Gastrocnemius medialis (tissue), 4 donors: ENCODE measurements around the gene PWP1. TPM values are rescaled to one million over a fixed set of nuclear protein-coding genes. Genes with fewer than 3 reads are reported as not detected.
"Not testable (repeated sequence)": the region's sequence is repeated elsewhere in the genome, so short reads cannot be mapped to it uniquely, and the experiment has no call there.

Source experiments
- ATAC-seq, 2 donors: fragments of 150-250 bp; one replicate each; pipeline ENCODE4 v1.9.1; 2016
- DNase-seq, 2 donors: peaks; one replicate each; pipeline ENCODE4 v3.0.0-alpha.2; 2019
- H3K27ac ChIP-seq, 4 donors: fragments of 200-600 bp; sonication (generic); 1 replicate in 1 of 4; 2 replicates in 3 of 4; pipeline ENCODE4 v1.5.1; 2016 to 2018; ENCODE audit warnings: mild to moderate bottlenecking in 2 of 4, moderate library complexity in 1 of 4
- H3K27me3 ChIP-seq, 3 donors: fragments of 200-600 bp; sonication (generic) in 2 of 3; 1 replicate in 1 of 3; 2 replicates in 2 of 3; pipeline versions ENCODE4 v1.5.1 to v1.6.0; 2016 to 2019; ENCODE audit warnings: mild to moderate bottlenecking in 1 of 3, moderate library complexity in 1 of 3
- H3K36me3 ChIP-seq, 2 donors: fragments of 200-600 bp; sonication (generic) in 1 of 2; one replicate each; pipeline ENCODE4 v1.5.1; 2017 to 2018
- H3K4me1 ChIP-seq, 2 donors: fragments of 200-600 bp; sonication (generic) in 1 of 2; one replicate each; pipeline ENCODE4 v1.5.1; 2016 to 2017; ENCODE audit warnings: mild to moderate bottlenecking in 2 of 2
- H3K4me3 ChIP-seq, 4 donors: fragments of 200-600 bp; sonication (generic) in 3 of 4; 1 replicate in 1 of 4; 2 replicates in 3 of 4; pipeline ENCODE4 v1.5.1; 2016 to 2019; ENCODE audit warnings: mild to moderate bottlenecking in 2 of 4
- H3K9me3 ChIP-seq, 3 donors: fragments of 200-600 bp; sonication (generic) in 2 of 3; 1 replicate in 1 of 3; 2 replicates in 2 of 3; pipeline ENCODE4 v1.5.1; 2016 to 2019
- POLR2A ChIP-seq, 2 donors: fragments of 450-650 bp; IDR thresholded peaks; one replicate each; pipeline ENCODE4 v1.6.1; 2017; ENCODE audit warnings: antibody characterized with exemption in 2 of 2, mild to moderate bottlenecking in 2 of 2, moderate library complexity in 2 of 2
- in situ Hi-C, 4 donors: fragments of 200-750 bp; cut with MboI; loops; one replicate each; pipeline versions ENCODE4 v1.15.0 to v1.8.0; 2017; ENCODE audit warnings: low sequenced_read_pairs in 4 of 4
- intact Hi-C: fragments of 100-400 bp; cut with DNase I; formaldehyde crosslinking; loops from one replicate; pipeline ENCODE4 v1.15.1; 2023; ENCODE audit warnings: low total_unique reads
- total RNA-seq, 4 donors: library from RNA; depleted of rRNA; stranded (reverse); fragments of >200 nt; gene quantifications; one replicate each; pipeline versions ENCODE4 v1.1.0 to v1.2.3, GENCODE V29; 2016
- TF ChIP-seq, protein P1 (sequence below), 5 experiments: fragments of 450-650 bp in 3 of 5; fragments of 200-600 bp in 2 of 5; sonication (generic) in 2 of 5; IDR thresholded peaks in 4 of 5; conservative IDR thresholded peaks in 1 of 5; 1 replicate in 4 of 5; 2 replicates in 1 of 5; pipeline ENCODE4 v1.5.1; 2016 to 2019; ENCODE audit warnings: antibody characterized with exemption in 5 of 5, mild to moderate bottlenecking in 3 of 5, moderate library complexity in 3 of 5

PWP1 gene
- total RNA-seq, 4 donors from 2014 or later, result 37.9 to 62.1 (median 48.0) TPM

DNA sequence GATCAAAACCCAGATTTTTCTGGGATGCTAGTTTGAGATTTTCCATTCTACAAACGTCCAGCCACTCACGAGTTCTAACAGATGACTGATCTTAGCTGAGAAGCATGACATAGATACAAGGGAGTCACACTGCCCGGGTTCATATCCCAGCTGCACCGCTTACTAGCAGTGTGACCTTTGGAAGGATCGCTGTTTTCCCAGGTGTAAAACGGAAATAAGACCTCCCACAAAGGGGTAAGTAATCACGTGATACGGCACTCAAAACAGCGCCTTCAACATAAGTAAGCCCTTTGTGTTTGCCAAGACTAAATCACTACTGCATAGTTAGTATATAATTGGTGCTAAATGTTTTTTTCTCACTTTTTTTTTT is 624 bp upstream of the PWP1 start:
- Histone ChIP-seq H3K9me3 (no peaks in the 10 kb centered on the region), H3K4me3 (peak overlapping the region; percentile 74 to 97 (median 88)), H3K27me3 (no peaks in the 10 kb centered on the region), H3K4me1 (peaks cover 18 to 19% of the 10 kb centered on the region in 2 donors), H3K27ac (peak overlapping the region; percentile 66 to 87 (median 82)), H3K36me3 (peaks cover 0 to 19% of the 10 kb centered on the region in 2 donors)
- intact Hi-C loops (loop anchor here (1.0 kb wide), 1 partner anchor 76 kb away; the partner anchor contains the start of gene PRDM4), in situ Hi-C loops (loop anchor here in 1 of 4 donors (5.0 to 25.0 kb wide), 3 partner anchors 72 to 827 kb away; partner anchors contain the start of gene FICD)
- ATAC-seq (peak in 1 of 2 donors; percentile 23), DNase-seq (no peak)
- no peak for TF ChIP-seq POLR2A (IDR thresholded peaks at IDR 0.05)
- TF ChIP-seq, protein P1, sequence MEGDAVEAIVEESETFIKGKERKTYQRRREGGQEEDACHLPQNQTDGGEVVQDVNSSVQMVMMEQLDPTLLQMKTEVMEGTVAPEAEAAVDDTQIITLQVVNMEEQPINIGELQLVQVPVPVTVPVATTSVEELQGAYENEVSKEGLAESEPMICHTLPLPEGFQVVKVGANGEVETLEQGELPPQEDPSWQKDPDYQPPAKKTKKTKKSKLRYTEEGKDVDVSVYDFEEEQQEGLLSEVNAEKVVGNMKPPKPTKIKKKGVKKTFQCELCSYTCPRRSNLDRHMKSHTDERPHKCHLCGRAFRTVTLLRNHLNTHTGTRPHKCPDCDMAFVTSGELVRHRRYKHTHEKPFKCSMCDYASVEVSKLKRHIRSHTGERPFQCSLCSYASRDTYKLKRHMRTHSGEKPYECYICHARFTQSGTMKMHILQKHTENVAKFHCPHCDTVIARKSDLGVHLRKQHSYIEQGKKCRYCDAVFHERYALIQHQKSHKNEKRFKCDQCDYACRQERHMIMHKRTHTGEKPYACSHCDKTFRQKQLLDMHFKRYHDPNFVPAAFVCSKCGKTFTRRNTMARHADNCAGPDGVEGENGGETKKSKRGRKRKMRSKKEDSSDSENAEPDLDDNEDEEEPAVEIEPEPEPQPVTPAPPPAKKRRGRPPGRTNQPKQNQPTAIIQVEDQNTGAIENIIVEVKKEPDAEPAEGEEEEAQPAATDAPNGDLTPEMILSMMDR (IDR thresholded peaks at IDR 0.05 in 4 of 5, conservative IDR thresholded peaks at IDR 0.05 in 1 of 5), result no peak

GRCh38 chr12:107695772-107696171 is 10.2 kb downstream of the PWP1 start:
- H3K27me3 ChIP-seq, ATAC-seq, H3K9me3 ChIP-seq, H3K4me1 ChIP-seq, intact Hi-C loops, H3K4me3 ChIP-seq, DNase-seq: not testable (repeated sequence)
- peaks cover 3 to 96% of the 10 kb centered on the region in 2 donors for H3K36me3 ChIP-seq
- in situ Hi-C loops, result loop anchor here in 1 of 4 donors (25.0 kb wide), 1 partner anchor 817 kb away; the partner anchor contains the start of gene FICD
- peak overlapping the region in 1 of 4 donors; percentile 54 for H3K27ac ChIP-seq

- peaks cover 0 to 4% (median 0%) of the 10 kb centered on the region in 3 donors for H3K9me3 ChIP-seq
- no peaks in the 10 kb centered on the region for H3K4me1 ChIP-seq
- H3K27ac ChIP-seq, result no peak overlapping the region
- TF ChIP-seq, protein P1 (IDR thresholded peaks at IDR 0.05 in 4 of 5, conservative IDR thresholded peaks at IDR 0.05 in 1 of 5), result no peak
- TF ChIP-seq POLR2A (IDR thresholded peaks at IDR 0.05), result no peak
- DNase-seq (no peak), ATAC-seq (no peak)
- H3K27me3 ChIP-seq, result no peaks in the 10 kb centered on the region
- intact Hi-C loops (no loop called here), in situ Hi-C loops (no loop called here)
- H3K36me3 ChIP-seq, result peaks cover 5 to 87% of the 10 kb centered on the region in 2 donors
- H3K4me3 ChIP-seq, result no peak overlapping the region
These were observed 16.5 kb downstream of the PWP1 start for GRCh38 chr12:107702106-107702505.

DNA sequence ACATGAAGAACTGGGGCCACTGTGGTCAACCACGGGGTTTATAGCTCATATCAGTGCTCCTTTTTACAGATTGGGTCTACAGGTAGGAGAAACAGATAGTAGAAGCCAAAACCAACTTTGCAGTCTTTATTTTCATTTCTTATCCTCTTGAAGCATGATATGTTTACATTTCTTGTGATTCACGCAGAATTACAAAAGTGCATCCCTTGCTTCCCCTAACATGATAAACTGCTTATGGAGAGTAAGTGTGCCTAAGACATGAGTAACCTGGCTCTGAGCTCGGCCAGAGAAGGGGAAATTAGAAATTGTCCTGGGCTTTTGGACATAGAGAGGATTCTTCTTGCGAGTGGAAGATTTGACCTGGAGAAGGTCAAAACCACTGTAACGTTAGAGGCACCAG is 18.4 kb downstream of the PWP1 start:
- in situ Hi-C loops (no loop called here), intact Hi-C loops (no loop called here)
- Histone ChIP-seq H3K9me3 (peaks cover 0 to 4% (median 0%) of the 10 kb centered on the region in 3 donors), H3K27ac (no peak overlapping the region), H3K36me3 (peaks cover 5 to 82% of the 10 kb centered on the region in 2 donors), H3K4me1 (no peaks in the 10 kb centered on the region), H3K27me3 (no peaks in the 10 kb centered on the region), H3K4me3 (no peak overlapping the region)
- TF ChIP-seq, protein P1 (IDR thresholded peaks at IDR 0.05 in 4 of 5, conservative IDR thresholded peaks at IDR 0.05 in 1 of 5), result no peak
- no peak for TF ChIP-seq POLR2A (IDR thresholded peaks at IDR 0.05)
- DNase-seq, result no peak
- no peak for ATAC-seq

GRCh38 chr12:107705522-107705921 is 19.9 kb downstream of the PWP1 start:
- H3K27me3 ChIP-seq, DNase-seq, ATAC-seq, H3K9me3 ChIP-seq, H3K4me1 ChIP-seq, H3K27ac ChIP-seq, H3K4me3 ChIP-seq, in situ Hi-C loops, intact Hi-C loops: not testable (repeated sequence)
- H3K36me3 ChIP-seq, result peaks cover 5 to 82% of the 10 kb centered on the region in 2 donors

DNA sequence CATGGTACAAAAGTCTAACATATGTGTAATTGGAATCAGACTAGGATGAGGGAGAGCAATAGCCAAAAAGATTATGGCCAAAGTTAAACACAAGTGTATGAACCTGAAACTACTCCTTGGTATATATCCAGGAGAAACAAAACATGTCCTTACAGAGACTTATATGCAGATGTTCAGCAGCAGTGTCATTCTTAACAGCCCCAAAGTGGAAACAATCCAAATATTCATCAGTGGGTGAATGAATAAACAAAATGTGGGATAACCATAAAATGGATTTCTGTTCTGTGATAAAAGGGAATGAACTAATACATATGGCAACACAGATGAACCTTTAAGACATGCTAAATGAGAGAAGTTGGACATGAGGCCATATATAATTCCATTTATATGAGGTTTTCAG is 30.2 kb downstream of the PWP1 start:
- ATAC-seq (no peak), DNase-seq (no peak)
- in situ Hi-C loops (no loop called here), intact Hi-C loops (no loop called here)
- no peaks in the 10 kb centered on the region for H3K27me3 ChIP-seq
- no peaks in the 10 kb centered on the region for H3K4me1 ChIP-seq
- H3K4me3 ChIP-seq, result no peak overlapping the region
- no peaks in the 10 kb centered on the region for H3K9me3 ChIP-seq
- no peak overlapping the region for H3K27ac ChIP-seq
- peaks cover 0 to 57% of the 10 kb centered on the region in 2 donors for H3K36me3 ChIP-seq
- TF ChIP-seq, protein P1 (IDR thresholded peaks at IDR 0.05 in 4 of 5, conservative IDR thresholded peaks at IDR 0.05 in 1 of 5), result no peak
